BLaER1 treated with 17β-estradiol and CSF1 and Interleukin-3, amounts not matched to agents 10 nM and 100 nM (cell line): ENCODE results near the gene SKOR2.

Experiments
- H3K27ac ChIP-seq, 11 experiments: shearing (Covaris generic); formaldehyde crosslinking; 2 replicates each; pipeline ENCODE4 v1.8.1; 2022
- H3K27me3 ChIP-seq, 11 experiments: shearing (Covaris generic); formaldehyde crosslinking; 2 replicates each; pipeline ENCODE4 v1.8.1; 2022
- H3K36me3 ChIP-seq, 11 experiments: shearing (Covaris generic); formaldehyde crosslinking; 2 replicates each; pipeline ENCODE4 v1.8.1; 2022
- H3K4me1 ChIP-seq, 10 experiments: shearing (Covaris generic); formaldehyde crosslinking; 2 replicates each; pipeline ENCODE4 v1.8.1; 2022
- H3K4me2 ChIP-seq, 11 experiments: shearing (Covaris generic); formaldehyde crosslinking; 2 replicates each; pipeline ENCODE4 v1.8.1; 2022
- H3K4me3 ChIP-seq, 10 experiments: shearing (Covaris generic); formaldehyde crosslinking; 2 replicates each; pipeline ENCODE4 v1.8.1; 2022
- H3K9ac ChIP-seq, 11 experiments: shearing (Covaris generic); formaldehyde crosslinking; 2 replicates each; pipeline ENCODE4 v1.8.1; 2022
- H3K9me3 ChIP-seq, 11 experiments: shearing (Covaris generic); formaldehyde crosslinking; replicated peaks in 1 of 11; 2 replicates each; pipeline ENCODE4 v1.8.1; 2022
- H4K20me1 ChIP-seq, 11 experiments: shearing (Covaris generic); formaldehyde crosslinking; 2 replicates each; pipeline ENCODE4 v1.8.1; 2022
- Cebpa-rat ChIP-seq, 11 experiments: shearing (Covaris generic); IDR thresholded peaks; 2 replicates each; pipeline ENCODE4 v1.8.1; 2022

The SKOR2 gene

GRCh38 chr18:47262301-47263149, 11.1 kb upstream of the SKOR2 start:
- no peak overlapping the region for H3K4me3 ChIP-seq
- H3K9ac ChIP-seq, result no peak overlapping the region
- peaks cover 23 to 53% (median 43%) of the 10 kb centered on the region in 11 experiments; a peak in 21 of 22 replicates for H3K9me3 ChIP-seq
- H3K36me3 ChIP-seq, result no peaks in the 10 kb centered on the region
- H3K27ac ChIP-seq, result no peak overlapping the region
- H3K4me2 ChIP-seq, result no peak overlapping the region
- TF ChIP-seq Cebpa-rat (IDR thresholded peaks at IDR 0.05), result no peak
- peaks cover 0 to 9% (median 0%) of the 10 kb centered on the region in 10 experiments; a peak in 4 of 20 replicates for H3K4me1 ChIP-seq
- H4K20me1 ChIP-seq, result no peaks in the 10 kb centered on the region; a peak in 1 of 22 replicates
- no peaks in the 10 kb centered on the region for H3K27me3 ChIP-seq

- Histone ChIP-seq H3K27me3 (no peaks in the 10 kb centered on the region; a peak in 3 of 22 replicates), H3K9ac (no peak overlapping the region), H3K9me3 (peaks cover 23 to 53% (median 43%) of the 10 kb centered on the region in 11 experiments; a peak in 21 of 22 replicates), H3K4me2 (no peak overlapping the region), H4K20me1 (no peaks in the 10 kb centered on the region; a peak in 1 of 22 replicates), H3K27ac (no peak overlapping the region), H3K4me3 (no peak overlapping the region), H3K36me3 (no peaks in the 10 kb centered on the region), H3K4me1 (peaks cover 0 to 9% (median 0%) of the 10 kb centered on the region in 10 experiments; a peak in 4 of 20 replicates)
- TF ChIP-seq Cebpa-rat (IDR thresholded peaks at IDR 0.05), result no peak
Measured at GRCh38 chr18:47261902-47262300, 10.4 kb upstream of the SKOR2 start.

GRCh38 chr18:47260924-47261701, 9.7 kb upstream of the SKOR2 start:
- Histone ChIP-seq H3K9me3 (peaks cover 23 to 53% (median 43%) of the 10 kb centered on the region in 11 experiments; a peak in 21 of 22 replicates), H3K27ac (no peak overlapping the region), H3K27me3 (peaks cover 0 to 8% (median 2%) of the 10 kb centered on the region in 11 experiments; a peak in 9 of 22 replicates), H4K20me1 (peaks cover 0 to 4% (median 0%) of the 10 kb centered on the region in 11 experiments; a peak in 1 of 22 replicates), H3K4me1 (peaks cover 0 to 9% (median 0%) of the 10 kb centered on the region in 10 experiments; a peak in 4 of 20 replicates), H3K36me3 (no peaks in the 10 kb centered on the region), H3K4me3 (no peak overlapping the region), H3K9ac (no peak overlapping the region), H3K4me2 (no peak overlapping the region)
- TF ChIP-seq Cebpa-rat (IDR thresholded peaks at IDR 0.05), result no peak

GRCh38 chr18:47260120-47260923, 8.9 kb upstream of the SKOR2 start:
- Histone ChIP-seq H4K20me1 (peaks cover 0 to 7% (median 0%) of the 10 kb centered on the region in 11 experiments; a peak in 1 of 22 replicates), H3K4me3 (no peak overlapping the region), H3K4me2 (no peak overlapping the region), H3K9ac (no peak overlapping the region), H3K27ac (no peak overlapping the region), H3K4me1 (peaks cover 0 to 6% (median 0%) of the 10 kb centered on the region in 10 experiments; a peak in 4 of 20 replicates), H3K9me3 (peaks cover 23 to 53% (median 43%) of the 10 kb centered on the region in 11 experiments; a peak in 21 of 22 replicates), H3K36me3 (no peaks in the 10 kb centered on the region), H3K27me3 (peaks cover 0 to 16% (median 10%) of the 10 kb centered on the region in 11 experiments; a peak in 14 of 22 replicates)
- TF ChIP-seq Cebpa-rat (IDR thresholded peaks at IDR 0.05), result no peak

- peaks cover 0 to 9% (median 0%) of the 10 kb centered on the region in 11 experiments; a peak in 2 of 22 replicates for H4K20me1 ChIP-seq
- H3K27me3 ChIP-seq, result peaks cover 53 to 74% (median 63%) of the 10 kb centered on the region in 11 experiments
- no peaks in the 10 kb centered on the region for H3K36me3 ChIP-seq
- H3K4me2 ChIP-seq, result peak overlapping the region in 2 of 11 experiments; percentile 18 to 23; a peak in 1 of 22 replicates
- H3K4me1 ChIP-seq, result no peaks in the 10 kb centered on the region
- no peak for TF ChIP-seq Cebpa-rat (IDR thresholded peaks at IDR 0.05)
- peaks cover 0 to 21% (median 12%) of the 10 kb centered on the region in 11 experiments; a peak in 16 of 22 replicates for H3K9me3 ChIP-seq
- H3K4me3 ChIP-seq, result no peak overlapping the region
- H3K9ac ChIP-seq, result no peak overlapping the region
- no peak overlapping the region for H3K27ac ChIP-seq
Measured at GRCh38 chr18:47254341-47254939, 3.0 kb upstream of the SKOR2 start.

- no peak overlapping the region for H3K27ac ChIP-seq
- peaks cover 0 to 9% (median 0%) of the 10 kb centered on the region in 11 experiments; a peak in 2 of 22 replicates for H4K20me1 ChIP-seq
- peaks cover 53 to 84% (median 67%) of the 10 kb centered on the region in 11 experiments for H3K27me3 ChIP-seq
- no peaks in the 10 kb centered on the region for H3K36me3 ChIP-seq
- H3K4me3 ChIP-seq, result no peak overlapping the region
- H3K4me2 ChIP-seq, result no peak overlapping the region
- no peak overlapping the region for H3K9ac ChIP-seq
- H3K9me3 ChIP-seq, result peaks cover 9 to 30% (median 22%) of the 10 kb centered on the region in 11 experiments
- no peak for TF ChIP-seq Cebpa-rat (IDR thresholded peaks at IDR 0.05)
- H3K4me1 ChIP-seq, result no peaks in the 10 kb centered on the region
Measured at GRCh38 chr18:47253101-47253654, 1.7 kb upstream of the SKOR2 start.

- no peak for TF ChIP-seq Cebpa-rat (IDR thresholded peaks at IDR 0.05)
- Histone ChIP-seq H3K4me2 (no peak overlapping the region), H3K4me3 (no peak overlapping the region), H3K27me3 (peaks cover 51 to 71% (median 59%) of the 10 kb centered on the region in 11 experiments), H3K9ac (no peak overlapping the region), H3K9me3 (peaks cover 20 to 50% (median 38%) of the 10 kb centered on the region in 11 experiments), H3K27ac (no peak overlapping the region), H4K20me1 (peaks cover 0 to 9% (median 0%) of the 10 kb centered on the region in 11 experiments; a peak in 1 of 22 replicates), H3K36me3 (no peaks in the 10 kb centered on the region), H3K4me1 (no peaks in the 10 kb centered on the region)
Measured at GRCh38 chr18:47250391-47251046, 941 bp downstream of the SKOR2 start.
